ENCODE results near the gene COQ10B.
A peak's percentile ranks its signal among the peaks of the same experiment; 100 is the strongest.

The COQ10B gene

GRCh38 chr2:197502201-197502600 is 48.8 kb downstream of the COQ10B start:
- no peaks in the 10 kb centered on the region for H3K9me3 ChIP-seq

GRCh38 chr2:197502685-197503084 is 49.3 kb downstream of the COQ10B start:
- Histone ChIP-seq H3K4me1 (peaks cover 0 to 30% (median 25%) of the 10 kb centered on the region in 4 donors), H3K36me3 (peaks cover 6 to 23% (median 8%) of the 10 kb centered on the region in 3 donors), H3K9me3 (no peaks in the 10 kb centered on the region), H3K4me3 (no peak overlapping the region), H3K27me3 (no peaks in the 10 kb centered on the region), H3K27ac (peak overlapping the region in 1 of 2 donors; percentile 95)
- no peak for DNase-seq
- TF ChIP-seq CTCF (IDR thresholded peaks at IDR 0.05) = no peak
- intact Hi-C loops (cut with DNase I; ENCODE audit: low total_unique reads) = no loop called here

More at GRCh38 chr2:197502201-197502600, 48.8 kb downstream of the COQ10B start:
- Histone ChIP-seq H3K4me3 (no peak overlapping the region), H3K4me1 (peaks cover 0 to 35% (median 27%) of the 10 kb centered on the region in 4 donors), H3K27me3 (no peaks in the 10 kb centered on the region), H3K36me3 (peaks cover 6 to 23% (median 9%) of the 10 kb centered on the region in 3 donors), H3K27ac (peak overlapping the region in 1 of 2 donors; percentile 95)
- TF ChIP-seq CTCF (IDR thresholded peaks at IDR 0.05) = no peak
- intact Hi-C loops (cut with DNase I; ENCODE audit: low total_unique reads) = no loop called here
- DNase-seq = no peak

GRCh38 chr2:197504000-197504399 is 50.6 kb downstream of the COQ10B start:
- DNase-seq = no peak
- H3K9me3 ChIP-seq = no peaks in the 10 kb centered on the region
- H3K4me3 ChIP-seq = no peak overlapping the region
- peaks cover 6 to 23% (median 8%) of the 10 kb centered on the region in 3 donors for H3K36me3 ChIP-seq
- H3K4me1 ChIP-seq = peaks cover 0 to 19% (median 13%) of the 10 kb centered on the region in 4 donors
- H3K27me3 ChIP-seq = no peaks in the 10 kb centered on the region
- TF ChIP-seq CTCF (IDR thresholded peaks at IDR 0.05) = no peak
- H3K27ac ChIP-seq = no peak overlapping the region
- intact Hi-C loops (cut with DNase I; ENCODE audit: low total_unique reads) = no loop called here

GRCh38 chr2:197504512-197504911 is 51.2 kb downstream of the COQ10B start:
- no peak overlapping the region for H3K4me3 ChIP-seq
- no peaks in the 10 kb centered on the region for H3K9me3 ChIP-seq
- peaks cover 6 to 23% (median 8%) of the 10 kb centered on the region in 3 donors for H3K36me3 ChIP-seq
- TF ChIP-seq CTCF (IDR thresholded peaks at IDR 0.05) = no peak
- no peak overlapping the region for H3K27ac ChIP-seq
- H3K27me3 ChIP-seq = no peaks in the 10 kb centered on the region
- intact Hi-C loops (cut with DNase I; ENCODE audit: low total_unique reads) = no loop called here
- H3K4me1 ChIP-seq = peaks cover 0 to 19% (median 13%) of the 10 kb centered on the region in 4 donors
- no peak for DNase-seq

GRCh38 chr2:197506658-197507057 is 53.3 kb downstream of the COQ10B start:
- DNase-seq = no peak
- H3K4me3 ChIP-seq = no peak overlapping the region
- intact Hi-C loops (cut with DNase I; ENCODE audit: low total_unique reads) = no loop called here
- peaks cover 6 to 23% (median 8%) of the 10 kb centered on the region in 3 donors for H3K36me3 ChIP-seq
- H3K4me1 ChIP-seq = peaks cover 0 to 11% (median 7%) of the 10 kb centered on the region in 4 donors
- no peak overlapping the region for H3K27ac ChIP-seq
- H3K9me3 ChIP-seq = no peaks in the 10 kb centered on the region
- H3K27me3 ChIP-seq = no peaks in the 10 kb centered on the region
- TF ChIP-seq CTCF (IDR thresholded peaks at IDR 0.05) = no peak

GRCh38 chr2:197513915-197514314 is 60.6 kb downstream of the COQ10B start:
- TF ChIP-seq CTCF (IDR thresholded peaks at IDR 0.05) = no peak
- no peak overlapping the region for H3K4me3 ChIP-seq
- H3K9me3 ChIP-seq = no peaks in the 10 kb centered on the region
- no peaks in the 10 kb centered on the region for H3K27me3 ChIP-seq
- no peaks in the 10 kb centered on the region for H3K36me3 ChIP-seq
- H3K27ac ChIP-seq = peak overlapping the region in 1 of 2 donors; percentile 92
- H3K4me1 ChIP-seq = peaks cover 0 to 29% (median 11%) of the 10 kb centered on the region in 4 donors
- no peak for DNase-seq
- intact Hi-C loops (cut with DNase I; ENCODE audit: low total_unique reads) = no loop called here
